Tibial nerve (tissue), 3 donors: ENCODE results near the gene SNAP91.

Experiments
- CTCF ChIP-seq, 5 experiments: fragments of 200-600 bp in 3 of 5; fragments of 450-650 bp in 2 of 5; sonication (generic) in 3 of 5; IDR thresholded peaks; one replicate each; pipeline ENCODE4 v1.5.1; 2016 to 2019; ENCODE audit warnings: antibody characterized with exemption in 5 of 5, mild to moderate bottlenecking in 3 of 5, moderate library complexity in 2 of 5
- POLR2A ChIP-seq, 2 donors: fragments of 450-650 bp; IDR thresholded peaks; one replicate each; pipeline ENCODE4 v1.6.1; 2017; ENCODE audit warnings: antibody characterized with exemption in 2 of 2, mild to moderate bottlenecking in 2 of 2, moderate library complexity in 2 of 2

DNA sequence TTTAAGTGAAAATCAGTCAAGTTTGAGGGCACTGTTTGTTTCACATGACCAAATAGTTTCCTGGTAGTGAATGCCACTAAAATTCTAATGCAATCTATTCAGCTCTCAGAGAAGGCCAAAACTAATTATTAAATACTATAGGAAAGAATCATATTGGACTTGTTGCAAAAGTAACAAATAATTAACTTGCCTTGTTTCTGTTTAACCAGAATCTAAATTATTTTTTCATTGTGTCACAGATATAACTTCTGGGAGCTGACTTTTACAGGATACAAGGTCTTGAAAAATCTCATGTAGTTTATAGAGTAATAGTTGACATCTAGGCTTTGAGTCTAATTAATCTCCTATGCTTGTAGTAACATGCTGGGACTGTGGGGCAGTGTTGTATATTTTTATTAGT, 152.0 kb downstream of the SNAP91 start:
- TF ChIP-seq POLR2A (IDR thresholded peaks at IDR 0.05), result no peak
- no peak for TF ChIP-seq CTCF (IDR thresholded peaks at IDR 0.05)
